OCI-M1 (cell line): ENCODE data around the gene CERT1.
"Not testable (repeated sequence)": the region's sequence is repeated elsewhere in the genome, so short reads cannot be mapped to it uniquely, and the experiment has no call there.

Experiments
- DNase-seq: peaks from one replicate; lab custom pipeline; 2025; lab: John Stamatoyannopoulos, UW

CERT1 gene

DNA sequence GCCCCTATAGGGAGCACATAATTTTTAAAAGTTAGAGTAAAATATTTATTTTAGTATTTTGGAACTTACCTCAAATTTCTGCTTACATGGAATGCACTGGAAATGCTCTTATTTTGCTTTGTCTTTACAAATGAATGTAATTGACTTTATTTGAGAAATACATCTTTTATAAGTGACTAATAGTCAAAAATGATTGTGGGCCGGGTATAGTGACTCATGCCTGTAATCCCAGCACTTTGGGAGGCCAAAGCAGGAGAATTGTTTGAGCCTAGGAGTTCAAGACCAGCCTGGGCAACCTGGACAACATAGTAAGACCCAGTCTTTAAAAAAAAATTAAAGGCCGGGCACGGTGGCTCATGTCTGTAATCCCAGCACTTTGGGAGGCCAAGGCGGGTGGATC is 168.6 kb downstream of the CERT1 start:
- DNase-seq = no peak

GRCh38 chr5:75341934-75342333 is 169.5 kb downstream of the CERT1 start:
- DNase-seq = no peak

DNA sequence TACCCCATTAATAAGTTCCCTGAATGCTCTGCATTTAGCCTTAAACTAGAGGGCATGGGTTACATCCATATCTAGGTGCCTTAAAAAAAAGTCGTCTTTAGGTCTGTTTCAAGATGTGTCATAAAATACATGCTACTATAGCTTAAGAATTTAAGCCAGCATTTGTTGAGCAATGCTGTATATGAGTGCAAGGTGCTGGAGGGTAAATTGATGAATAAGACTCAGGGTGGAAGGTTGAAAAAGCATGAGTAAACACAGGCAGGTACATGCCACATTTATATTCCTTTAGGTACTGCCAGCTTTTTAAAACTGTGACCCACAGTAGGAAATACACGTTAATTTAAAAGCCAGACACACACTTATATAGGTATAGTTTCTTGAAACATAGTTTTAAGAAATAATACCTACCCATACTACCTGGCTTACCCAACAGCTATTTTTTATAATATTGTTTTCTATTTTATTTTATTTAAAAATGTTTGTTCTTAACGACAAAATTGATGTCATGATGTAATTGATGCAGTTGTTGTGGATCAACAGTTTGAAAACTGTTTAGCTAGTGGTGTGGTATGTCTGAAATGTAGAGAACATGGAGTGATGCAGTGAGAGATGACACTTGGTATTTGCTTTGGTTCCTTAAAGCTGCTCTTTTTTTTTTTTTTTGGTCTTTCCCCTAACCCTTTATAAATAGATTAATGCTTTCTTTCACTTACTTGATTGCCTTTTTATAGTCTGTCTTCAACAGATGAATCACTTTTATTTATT is 170.5 kb downstream of the CERT1 start:
- no peak for DNase-seq

DNA sequence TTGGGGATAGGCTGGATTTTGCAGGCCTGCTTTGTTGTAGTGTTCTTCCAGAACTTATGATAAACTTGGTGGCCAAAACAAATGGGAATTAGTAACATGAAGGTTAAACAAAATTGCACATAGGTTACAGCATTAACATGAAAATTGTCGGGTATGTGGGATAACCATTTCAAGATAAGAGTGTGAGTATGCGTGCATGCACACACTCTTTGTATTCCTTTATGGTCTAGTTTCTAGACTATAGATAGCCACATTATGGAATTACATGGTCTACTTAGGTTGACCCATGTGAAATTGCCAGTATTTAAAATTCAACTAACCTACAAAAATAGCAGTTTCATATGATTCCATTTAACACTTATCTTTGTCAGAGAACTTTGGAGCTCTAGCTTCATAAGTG is 173.0 kb downstream of the CERT1 start:
- DNase-seq = peak; percentile 32

GRCh38 chr5:75337366-75338021 is 173.9 kb downstream of the CERT1 start:
- DNase-seq = peak; percentile 54

GRCh38 chr5:75336615-75337336 is 174.7 kb downstream of the CERT1 start, which contains the start of gene HMGCR:
TSS of gene HMGCR (plus strand) at chr5:75337220. CDS start at chr5:75342606, 5,386 bp downstream.
- peak; percentile 99 for DNase-seq

DNA sequence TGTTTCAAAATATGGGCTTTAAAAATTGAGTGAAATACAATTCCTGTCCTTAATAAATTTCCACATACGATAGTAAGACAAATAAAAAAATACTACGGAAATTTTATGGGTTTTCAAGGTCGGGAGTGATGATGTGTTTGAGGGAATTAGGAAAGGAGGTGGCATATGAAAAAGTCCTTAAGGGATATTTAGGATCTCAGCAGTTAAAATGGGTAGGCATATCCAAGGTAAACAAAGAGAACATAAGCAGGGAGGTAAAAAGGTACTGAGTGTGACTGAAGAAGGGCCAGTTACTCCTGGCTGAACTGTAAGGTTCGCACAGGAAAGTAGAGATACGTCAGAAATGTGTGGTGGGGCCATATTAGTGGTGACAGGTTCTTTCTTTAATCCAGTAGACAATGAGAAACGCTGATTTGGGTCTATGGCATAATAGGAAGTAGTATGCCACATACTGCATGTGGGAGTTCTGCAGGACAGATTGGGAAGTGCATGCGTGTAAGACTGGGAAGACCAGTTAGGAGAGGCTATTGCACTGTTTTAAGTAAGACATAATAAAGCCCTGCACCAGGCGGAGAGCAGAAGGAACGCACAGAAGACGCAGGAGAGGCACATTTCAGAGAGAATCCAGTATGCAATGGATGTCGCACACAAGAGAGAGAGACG is 175.3 kb downstream of the CERT1 start:
- DNase-seq = peak; percentile 69

- no peak for DNase-seq
Measured at GRCh38 chr5:75335486-75335885, 175.9 kb downstream of the CERT1 start.

DNA sequence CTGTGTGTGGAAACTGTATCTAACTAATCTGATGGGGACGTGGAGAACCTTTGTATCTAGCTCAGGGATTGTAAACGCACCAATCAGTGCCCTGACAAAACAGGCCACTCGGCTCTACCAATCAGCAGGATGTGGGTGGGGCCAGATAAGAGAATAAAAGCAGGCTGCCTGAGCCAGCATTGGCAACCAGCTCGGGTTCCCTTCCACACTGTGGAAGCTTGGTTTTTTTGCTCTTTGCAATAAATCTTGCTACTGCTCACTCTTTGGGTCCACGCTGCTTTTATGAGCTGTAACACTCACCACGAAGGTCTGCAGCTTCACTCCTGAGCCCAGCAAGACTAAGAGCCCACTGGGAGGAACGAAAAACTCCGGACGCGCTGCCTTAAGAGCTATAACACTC is 177.0 kb downstream of the CERT1 start:
- not testable (repeated sequence) for DNase-seq

DNA sequence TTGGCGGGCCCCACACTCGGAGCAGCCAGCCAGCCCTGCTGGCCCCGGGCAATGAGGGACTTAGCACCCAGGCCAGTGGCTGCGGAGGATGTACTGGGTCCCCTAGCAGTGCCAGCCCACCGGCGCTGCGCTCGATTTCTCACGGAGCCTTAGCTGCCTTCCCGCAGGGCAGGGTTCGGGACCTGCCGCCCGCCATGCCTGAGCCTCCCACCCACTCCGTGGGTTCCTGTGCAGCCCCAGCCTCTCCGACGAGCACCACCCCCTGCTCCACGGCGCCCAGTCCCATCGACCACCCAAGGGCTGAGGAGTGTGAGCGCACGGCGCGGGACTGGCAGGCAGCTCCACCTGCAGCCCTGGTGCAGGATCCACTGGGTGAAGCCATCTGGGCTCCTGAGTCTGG is 177.7 kb downstream of the CERT1 start:
- DNase-seq = not testable (repeated sequence)

GRCh38 chr5:75331095-75332090 is 180.0 kb downstream of the CERT1 start:
- DNase-seq = peak; percentile 27

DNA sequence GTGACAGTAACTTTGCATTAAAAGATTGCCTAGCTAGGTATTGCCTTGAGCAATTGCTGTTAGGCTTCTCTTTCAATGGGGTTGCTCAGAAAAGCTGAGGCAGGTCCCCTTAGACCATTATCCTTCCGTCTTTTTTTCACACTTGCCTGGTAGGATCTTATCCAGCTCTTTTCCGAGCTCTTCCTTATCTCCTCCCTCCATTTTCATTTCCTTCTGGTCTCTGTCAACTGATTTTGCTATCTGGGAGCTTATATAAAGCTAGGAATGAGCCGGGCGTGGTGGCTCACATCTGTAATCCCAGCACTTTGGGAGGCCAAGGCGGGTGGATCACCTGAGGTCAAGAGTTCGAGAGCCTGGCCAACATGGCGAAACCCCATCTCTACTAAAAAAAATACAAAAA is 181.0 kb downstream of the CERT1 start:
- no peak for DNase-seq
